Epithelial cell of esophagus (primary cell): ENCODE results near the gene GCLC.
A peak's percentile ranks its signal among the peaks of the same experiment; 100 is the strongest.

ENCODE experiments used
- DNase-seq: peaks from one replicate; pipeline ENCODE4 v3.0.0; 2010; ENCODE audit warnings: low read depth
- H3K4me3 ChIP-seq: 2 replicates; pipeline ENCODE4 v1.5.1; 2011; ENCODE audit warnings: mild to moderate bottlenecking, low read length, control low read depth
- TF ChIP-seq, protein P1 (sequence below): IDR thresholded peaks from 2 replicates; pipeline ENCODE4 v1.5.1; 2011; ENCODE audit warnings: low read depth, mild to moderate bottlenecking, low read length, control low read depth, inconsistent platforms; ENCODE audit not compliant: insufficient read depth; ENCODE audit errors: missing control alignments

The GCLC gene

DNA sequence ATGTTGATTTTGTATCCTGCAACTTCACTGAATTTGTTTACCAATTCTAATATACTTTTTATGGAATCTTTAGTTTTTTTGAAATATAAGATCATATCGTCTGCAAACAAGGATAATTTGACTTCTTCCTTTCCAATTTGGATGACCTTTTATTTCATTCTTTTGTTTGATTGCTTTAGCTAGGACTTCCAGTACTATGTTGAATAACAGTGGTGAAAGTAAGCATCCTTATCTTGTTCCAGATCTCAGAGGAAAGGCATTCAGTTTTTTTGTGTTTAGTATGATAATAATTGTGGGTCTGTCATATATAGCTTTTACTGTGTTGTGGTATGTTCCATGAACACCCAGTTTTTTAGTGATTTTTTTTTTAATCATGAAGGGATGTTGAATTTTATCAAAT lies 75.7 kb downstream of the GCLC start:
- H3K4me3 ChIP-seq, result no peak overlapping the region
- TF ChIP-seq, protein P1, sequence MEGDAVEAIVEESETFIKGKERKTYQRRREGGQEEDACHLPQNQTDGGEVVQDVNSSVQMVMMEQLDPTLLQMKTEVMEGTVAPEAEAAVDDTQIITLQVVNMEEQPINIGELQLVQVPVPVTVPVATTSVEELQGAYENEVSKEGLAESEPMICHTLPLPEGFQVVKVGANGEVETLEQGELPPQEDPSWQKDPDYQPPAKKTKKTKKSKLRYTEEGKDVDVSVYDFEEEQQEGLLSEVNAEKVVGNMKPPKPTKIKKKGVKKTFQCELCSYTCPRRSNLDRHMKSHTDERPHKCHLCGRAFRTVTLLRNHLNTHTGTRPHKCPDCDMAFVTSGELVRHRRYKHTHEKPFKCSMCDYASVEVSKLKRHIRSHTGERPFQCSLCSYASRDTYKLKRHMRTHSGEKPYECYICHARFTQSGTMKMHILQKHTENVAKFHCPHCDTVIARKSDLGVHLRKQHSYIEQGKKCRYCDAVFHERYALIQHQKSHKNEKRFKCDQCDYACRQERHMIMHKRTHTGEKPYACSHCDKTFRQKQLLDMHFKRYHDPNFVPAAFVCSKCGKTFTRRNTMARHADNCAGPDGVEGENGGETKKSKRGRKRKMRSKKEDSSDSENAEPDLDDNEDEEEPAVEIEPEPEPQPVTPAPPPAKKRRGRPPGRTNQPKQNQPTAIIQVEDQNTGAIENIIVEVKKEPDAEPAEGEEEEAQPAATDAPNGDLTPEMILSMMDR, result no peak
- DNase-seq, result no peak

- TF ChIP-seq, protein P1, result no peak
- no peak overlapping the region for H3K4me3 ChIP-seq
- DNase-seq, result peak; percentile 66
Observed at GRCh38 chr6:53466257-53466656, 78.6 kb downstream of the GCLC start.

GRCh38 chr6:53465732-53466131 lies 79.2 kb downstream of the GCLC start:
- TF ChIP-seq, protein P1, result no peak
- peak; percentile 89 for DNase-seq
- H3K4me3 ChIP-seq, result no peak overlapping the region

DNA sequence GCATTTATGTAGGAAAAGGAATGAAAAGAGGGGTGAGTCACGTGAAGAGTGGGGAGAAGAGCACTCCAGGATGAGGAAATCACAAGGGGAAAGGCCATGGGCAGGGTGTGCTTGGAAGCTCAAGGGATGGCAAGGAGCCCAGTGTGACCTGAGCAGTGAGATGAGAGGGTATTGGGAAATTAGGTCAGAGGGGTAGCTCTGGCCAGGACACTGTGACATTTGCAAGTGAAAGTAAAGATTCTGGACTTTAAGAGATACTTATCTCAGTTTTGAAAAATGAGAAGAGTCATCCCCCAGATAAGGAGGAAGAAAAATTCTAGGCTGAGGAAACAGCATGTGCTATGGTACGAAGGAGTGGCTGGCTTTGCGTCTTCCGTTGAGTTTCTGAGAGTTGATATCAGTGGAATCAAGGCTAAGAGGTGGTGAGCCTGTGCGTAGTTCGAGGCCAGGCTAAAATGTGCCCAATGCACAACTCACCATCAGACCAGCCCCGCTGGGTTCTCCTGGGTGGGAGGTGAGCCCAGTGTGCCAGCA lies 79.9 kb downstream of the GCLC start:
- H3K4me3 ChIP-seq, result no peak overlapping the region
- TF ChIP-seq, protein P1, result no peak
- DNase-seq, result peak; percentile 17

- DNase-seq, result no peak
- TF ChIP-seq, protein P1, result no peak
- H3K4me3 ChIP-seq, result no peak overlapping the region
Observed at GRCh38 chr6:53464483-53464882, 80.4 kb downstream of the GCLC start.

- DNase-seq, result no peak
- TF ChIP-seq, protein P1, result no peak
- H3K4me3 ChIP-seq, result no peak overlapping the region
Observed at GRCh38 chr6:53461696-53462095, 83.2 kb downstream of the GCLC start.

DNA sequence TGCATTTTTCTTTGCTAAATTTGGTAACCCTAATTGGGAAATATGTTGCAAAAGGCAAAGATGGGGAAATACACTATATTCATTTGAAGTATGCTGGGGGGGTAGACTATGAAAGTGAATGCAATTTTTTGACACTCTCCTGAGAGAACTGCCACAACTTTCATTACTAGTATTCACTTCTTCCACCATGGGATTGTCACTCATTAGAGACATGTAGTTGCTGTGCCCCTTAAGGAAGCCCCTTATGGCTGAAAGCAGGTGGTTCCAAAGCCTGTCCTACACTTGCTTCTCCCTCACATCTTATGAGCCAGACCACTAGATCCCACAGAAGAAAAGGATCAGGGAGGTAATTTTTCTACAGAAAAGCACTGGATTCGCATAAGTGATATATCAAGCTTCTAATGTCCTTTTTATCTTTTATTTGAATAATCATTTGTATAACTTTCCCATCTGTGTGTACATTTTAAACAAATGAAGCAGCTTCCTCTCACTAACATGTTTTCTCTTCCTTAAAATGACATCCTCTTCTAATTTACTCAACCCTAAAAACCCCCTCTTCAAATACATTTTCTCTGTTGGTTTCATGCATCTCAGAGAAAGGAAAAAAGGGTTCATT lies 83.8 kb downstream of the GCLC start:
- no peak for DNase-seq
- no peak overlapping the region for H3K4me3 ChIP-seq
- TF ChIP-seq, protein P1, result no peak
